ENCODE data around the gene METTL9. TPM values are rescaled to one million over a fixed set of nuclear protein-coding genes. Genes with fewer than 3 reads are reported as not detected.

METTL9 gene
- total RNA-seq, 1 donor from 2014 or later, result 97.7 TPM

- intact Hi-C loops (cut with DNase I), result no loop called here
- Histone ChIP-seq H3K4me3 (no peak overlapping the region), H3K27me3 (no peaks in the 10 kb centered on the region), H3K9me3 (no peaks in the 10 kb centered on the region), H3K4me1 (peaks cover 18% of the 10 kb centered on the region), H3K36me3 (peaks cover 0 to under 1% of the 10 kb centered on the region in 2 donors), H3K27ac (no peak overlapping the region)
- DNase-seq (ENCODE audit: extremely low spot score in 2 of 2), result no peak
- TF ChIP-seq POLR2A (IDR thresholded peaks at IDR 0.05) (no peak), CTCF (IDR thresholded peaks at IDR 0.05) (no peak), POLR2AphosphoS5 (IDR thresholded peaks at IDR 0.05; ENCODE audit: insufficient read depth in 1 of 2, low read depth in 1 of 2) (no peak)
Measured at GRCh38 chr16:21641916-21642315, 42.5 kb downstream of the METTL9 start.

- DNase-seq (ENCODE audit: extremely low spot score in 2 of 2), result no peak
- Histone ChIP-seq H3K9me3 (no peaks in the 10 kb centered on the region), H3K27ac (no peak overlapping the region), H3K4me3 (no peak overlapping the region), H3K27me3 (no peaks in the 10 kb centered on the region), H3K4me1 (peaks cover 18% of the 10 kb centered on the region), H3K36me3 (peaks cover 0 to 5% of the 10 kb centered on the region in 2 donors)
- TF ChIP-seq POLR2AphosphoS5 (IDR thresholded peaks at IDR 0.05; ENCODE audit: insufficient read depth in 1 of 2, low read depth in 1 of 2) (no peak), POLR2A (IDR thresholded peaks at IDR 0.05) (no peak), CTCF (IDR thresholded peaks at IDR 0.05) (no peak)
- intact Hi-C loops (cut with DNase I), result no loop called here
Measured at GRCh38 chr16:21642861-21643260, 43.5 kb downstream of the METTL9 start.

GRCh38 chr16:21643785-21644184 is 44.4 kb downstream of the METTL9 start:
- no peak for DNase-seq (ENCODE audit: extremely low spot score in 2 of 2)
- H3K4me3 ChIP-seq, result no peak overlapping the region
- no peaks in the 10 kb centered on the region for H3K9me3 ChIP-seq
- H3K36me3 ChIP-seq, result peaks cover 0 to 5% of the 10 kb centered on the region in 2 donors
- no peaks in the 10 kb centered on the region for H3K27me3 ChIP-seq
- H3K4me1 ChIP-seq, result peaks cover 18% of the 10 kb centered on the region
- intact Hi-C loops (cut with DNase I), result no loop called here
- H3K27ac ChIP-seq, result no peak overlapping the region
- TF ChIP-seq POLR2AphosphoS5 (IDR thresholded peaks at IDR 0.05; ENCODE audit: insufficient read depth in 1 of 2, low read depth in 1 of 2) (no peak), CTCF (IDR thresholded peaks at IDR 0.05) (no peak), POLR2A (IDR thresholded peaks at IDR 0.05) (no peak)

- Histone ChIP-seq H3K27me3 (no peaks in the 10 kb centered on the region), H3K4me1 (peaks cover 18% of the 10 kb centered on the region), H3K36me3 (peaks cover 0 to 5% of the 10 kb centered on the region in 2 donors), H3K4me3 (no peak overlapping the region), H3K9me3 (no peaks in the 10 kb centered on the region), H3K27ac (no peak overlapping the region)
- TF ChIP-seq POLR2A (IDR thresholded peaks at IDR 0.05) (no peak), CTCF (IDR thresholded peaks at IDR 0.05) (no peak), POLR2AphosphoS5 (IDR thresholded peaks at IDR 0.05; ENCODE audit: insufficient read depth in 1 of 2, low read depth in 1 of 2) (no peak)
- DNase-seq (ENCODE audit: extremely low spot score in 2 of 2), result no peak
- intact Hi-C loops (cut with DNase I), result no loop called here
Measured at GRCh38 chr16:21644674-21645073, 45.3 kb downstream of the METTL9 start.

- H3K4me1 ChIP-seq, result peaks cover 18% of the 10 kb centered on the region
Measured at GRCh38 chr16:21645261-21645721, 45.9 kb downstream of the METTL9 start.

More at GRCh38 chr16:21645261-21645721, 45.9 kb downstream of the METTL9 start:
- H3K36me3 ChIP-seq, result peaks cover 0 to 5% of the 10 kb centered on the region in 2 donors
- no peak for DNase-seq (ENCODE audit: extremely low spot score in 2 of 2)
- intact Hi-C loops (cut with DNase I), result no loop called here
- no peaks in the 10 kb centered on the region for H3K9me3 ChIP-seq
- TF ChIP-seq CTCF (IDR thresholded peaks at IDR 0.05) (no peak), POLR2AphosphoS5 (IDR thresholded peaks at IDR 0.05; ENCODE audit: insufficient read depth in 1 of 2, low read depth in 1 of 2) (no peak), POLR2A (IDR thresholded peaks at IDR 0.05) (no peak)
- H3K27me3 ChIP-seq, result no peaks in the 10 kb centered on the region
- peak overlapping the region in 1 of 2 donors; percentile 22 for H3K4me3 ChIP-seq
- H3K27ac ChIP-seq, result peak overlapping the region; percentile 49
